GM23338 (cell line): ENCODE measurements around the gene RAD52. TPM values are rescaled to one million over a fixed set of nuclear protein-coding genes. Genes with fewer than 3 reads are reported as not detected.

Experiments used
- ATAC-seq: fragments of 200-7000 bp; cut with Tn5 transposase; 3 replicates; pipeline ENCODE4 v1.9.1; 2020
- DNase-seq: peaks from one replicate; pipeline ENCODE4 v3.0.0-alpha.2; 2015; ENCODE audit warnings: low spot score
- H2AFZ ChIP-seq: fragments of 200-600 bp; sonication (generic); 2 replicates; pipeline ENCODE4 v1.8.0; 2016; ENCODE audit warnings: antibody characterized with exemption, mild to moderate bottlenecking, moderate library complexity
- H3F3A ChIP-seq: fragments of 200-600 bp; sonication (generic); replicated peaks from 2 replicates; pipeline ENCODE4 v1.8.0; 2017; ENCODE audit warnings: antibody characterized with exemption, mixed run types, low read depth
- H3K27ac ChIP-seq: fragments of 200-600 bp; sonication (generic); 2 replicates; pipeline ENCODE4 v1.6.1; 2016; ENCODE audit warnings: low read depth
- H3K27me3 ChIP-seq: fragments of 200-600 bp; sonication (generic); 2 replicates; pipeline ENCODE4 v1.8.0; 2016; ENCODE audit warnings: mild to moderate bottlenecking, mixed run types, moderate library complexity; ENCODE audit not compliant: insufficient read depth
- H3K36me3 ChIP-seq: fragments of 200-600 bp; sonication (generic); 2 replicates; pipeline ENCODE4 v1.8.0; 2016; ENCODE audit warnings: mild to moderate bottlenecking; ENCODE audit not compliant: insufficient read depth
- H3K4me1 ChIP-seq: fragments of 200-600 bp; sonication (generic); 2 replicates; pipeline ENCODE4 v1.8.0; 2016; ENCODE audit warnings: mild to moderate bottlenecking, moderate library complexity; ENCODE audit not compliant: insufficient read depth
- H3K4me2 ChIP-seq: fragments of 200-600 bp; sonication (generic); 2 replicates; pipeline ENCODE4 v1.7.1; 2017; ENCODE audit warnings: mixed run types
- H3K4me3 ChIP-seq: fragments of 200-600 bp; sonication (generic); 2 replicates; pipeline ENCODE4 v1.6.1; 2016; ENCODE audit warnings: mixed run types
- H3K79me2 ChIP-seq: fragments of 200-600 bp; sonication (generic); replicated peaks from 2 replicates; pipeline ENCODE4 v1.8.0; 2017; ENCODE audit warnings: mild to moderate bottlenecking; ENCODE audit not compliant: insufficient read depth
- H3K9me2 ChIP-seq: fragments of 200-600 bp; sonication (generic); 2 replicates; pipeline ENCODE4 v1.8.0; 2017; ENCODE audit not compliant: insufficient read depth
- H4K20me1 ChIP-seq: fragments of 200-600 bp; sonication (generic); replicated peaks from 2 replicates; pipeline ENCODE4 v1.8.0; 2017; ENCODE audit warnings: mild to moderate bottlenecking; ENCODE audit not compliant: insufficient read depth
- H3K27ac Mint-ChIP-seq: 2 replicates; pipeline ENCODE4 v1.8.0; 2020; ENCODE audit warnings: inconsistent platforms, mild to moderate bottlenecking, moderate library complexity, mixed read lengths
- H3K27me3 Mint-ChIP-seq: 3 replicates; pipeline ENCODE4 v1.8.0; 2022; ENCODE audit warnings: low read depth, mild to moderate bottlenecking, moderate library complexity, mixed read lengths, inconsistent platforms; ENCODE audit not compliant: insufficient read depth, poor library complexity
- H3K36me3 Mint-ChIP-seq: 3 replicates; pipeline ENCODE4 v1.8.0; 2021; ENCODE audit warnings: low read depth, mild to moderate bottlenecking, inconsistent platforms, moderate library complexity, mixed read lengths
- H3K4me1 Mint-ChIP-seq: 3 replicates; pipeline ENCODE4 v1.8.0; 2020; ENCODE audit warnings: mild to moderate bottlenecking, inconsistent platforms, mixed read lengths
- H3K4me3 Mint-ChIP-seq: 3 replicates; pipeline ENCODE4 v1.8.0; 2021; ENCODE audit warnings: moderate library complexity, mild to moderate bottlenecking, inconsistent platforms, mixed read lengths
- H3K9me3 Mint-ChIP-seq: 3 replicates; pipeline ENCODE4 v1.8.0; 2020; ENCODE audit warnings: moderate library complexity, mild to moderate bottlenecking, inconsistent platforms, mixed read lengths
- CREB1 ChIP-seq: fragments of 250-450 bp; sonication (Bioruptor Pico); IDR thresholded peaks from 2 replicates; pipeline ENCODE4 v1.5.0; 2020; ENCODE audit warnings: low read depth, mild to moderate bottlenecking, moderate library complexity
- EZH2 ChIP-seq: fragments of 200-600 bp; sonication (generic); IDR thresholded peaks from one replicate; pipeline ENCODE4 v1.8.0; 2017; ENCODE audit warnings: antibody characterized with exemption, mild to moderate bottlenecking, low read depth; ENCODE audit not compliant: unreplicated experiment
- EZH2phosphoT487 ChIP-seq: fragments of 200-600 bp; sonication (generic); IDR thresholded peaks from one replicate; pipeline ENCODE4 v1.8.1; 2018; ENCODE audit warnings: antibody characterized with exemption; ENCODE audit not compliant: unreplicated experiment
- JUNB ChIP-seq: IDR thresholded peaks from one replicate; pipeline ENCODE4 v1.6.1; 2016; ENCODE audit warnings: antibody characterized with exemption; ENCODE audit not compliant: unreplicated experiment
- POLR2AphosphoS5 ChIP-seq: IDR thresholded peaks from 2 replicates; pipeline ENCODE4 v1.6.1; 2016; ENCODE audit warnings: antibody characterized with exemption, low read depth
- STAT1 ChIP-seq: IDR thresholded peaks from one replicate; pipeline ENCODE4 v1.6.1; 2016; ENCODE audit warnings: antibody characterized with exemption; ENCODE audit not compliant: unreplicated experiment
- ZNF331 ChIP-seq: fragments of 250-450 bp; sonication (Bioruptor Pico); IDR thresholded peaks from 2 replicates; pipeline ENCODE4 v1.5.0; 2020; ENCODE audit warnings: low read depth, mild to moderate bottlenecking, moderate library complexity
- polyA plus RNA-seq: library from polyadenylated mRNA; unstranded; fragments of >200 nt; fragmentation: Nextera tagmentation; extraction: Ambion mirVana; gene quantifications from 2 replicates; pipeline ENCODE4 v1.2.1, GENCODE V29; 2016
- total RNA-seq: library from RNA; depleted of rRNA; stranded (reverse); fragments of >200 nt; shearing (Covaris generic); gene quantifications from 2 replicates; pipeline ENCODE4 v1.2.3, GENCODE V29; 2014
- TF ChIP-seq, protein P1 (sequence below), 2 experiments: fragments of 200-600 bp in 1 of 2; sonication (generic) in 1 of 2; conservative IDR thresholded peaks; 2 replicates each; pipeline versions ENCODE4 v1.5.1 to v1.6.1; 2016 to 2017; ENCODE audit warnings: antibody characterized with exemption in 2 of 2, low read depth in 2 of 2, mild to moderate bottlenecking in 2 of 2, moderate library complexity in 1 of 2
- TF ChIP-seq, protein P2 (sequence below): fragments of 250-450 bp; sonication (Bioruptor Pico); IDR thresholded peaks from 2 replicates; pipeline ENCODE4 v1.5.0; 2020; ENCODE audit warnings: mild to moderate bottlenecking, moderate library complexity

The RAD52 gene
- total and polyA plus RNA-seq, 2 experiments from 2014 or later: 10.9 to 21.3 TPM

DNA sequence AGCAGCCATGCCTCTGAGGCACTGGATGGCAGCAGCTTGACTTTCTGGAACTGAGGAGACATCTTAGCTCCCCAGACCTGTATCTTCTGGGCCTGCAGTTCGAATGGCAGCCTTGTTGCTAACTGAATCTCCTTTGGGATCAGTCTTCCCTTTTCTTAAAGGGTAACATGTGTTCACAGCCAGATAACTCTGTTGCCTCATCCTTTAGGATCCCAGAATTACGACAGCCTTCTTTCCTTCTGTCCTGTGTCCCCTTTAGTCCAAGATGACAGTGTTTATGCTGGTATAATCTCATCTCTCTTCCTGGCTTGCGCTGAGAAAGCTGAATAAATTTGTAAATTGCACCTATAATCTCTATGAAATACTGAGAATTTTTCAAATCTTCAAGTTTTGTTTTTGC is 32.5 kb upstream of the RAD52 start:
- Mint-ChIP-seq H3K36me3 (no peaks in the 10 kb centered on the region), H3K27me3 (peaks cover 2% of the 10 kb centered on the region), H3K27ac (no peak overlapping the region), H3K4me1 (no peaks in the 10 kb centered on the region), H3K4me3 (no peak overlapping the region), H3K9me3 (no peaks in the 10 kb centered on the region; the same call in 2 of the 3 replicates)
- no peaks in the 10 kb centered on the region for H4K20me1 ChIP-seq
- no peak overlapping the region for H3K27ac ChIP-seq
- H3K4me1 ChIP-seq: no peaks in the 10 kb centered on the region
- no peaks in the 10 kb centered on the region for H3F3A ChIP-seq
- no peaks in the 10 kb centered on the region for H3K36me3 ChIP-seq
- TF ChIP-seq ZNF331 (CRISPR knock-in tag): no peak
- TF ChIP-seq EZH2phosphoT487: no peak
- TF ChIP-seq, protein P1, sequence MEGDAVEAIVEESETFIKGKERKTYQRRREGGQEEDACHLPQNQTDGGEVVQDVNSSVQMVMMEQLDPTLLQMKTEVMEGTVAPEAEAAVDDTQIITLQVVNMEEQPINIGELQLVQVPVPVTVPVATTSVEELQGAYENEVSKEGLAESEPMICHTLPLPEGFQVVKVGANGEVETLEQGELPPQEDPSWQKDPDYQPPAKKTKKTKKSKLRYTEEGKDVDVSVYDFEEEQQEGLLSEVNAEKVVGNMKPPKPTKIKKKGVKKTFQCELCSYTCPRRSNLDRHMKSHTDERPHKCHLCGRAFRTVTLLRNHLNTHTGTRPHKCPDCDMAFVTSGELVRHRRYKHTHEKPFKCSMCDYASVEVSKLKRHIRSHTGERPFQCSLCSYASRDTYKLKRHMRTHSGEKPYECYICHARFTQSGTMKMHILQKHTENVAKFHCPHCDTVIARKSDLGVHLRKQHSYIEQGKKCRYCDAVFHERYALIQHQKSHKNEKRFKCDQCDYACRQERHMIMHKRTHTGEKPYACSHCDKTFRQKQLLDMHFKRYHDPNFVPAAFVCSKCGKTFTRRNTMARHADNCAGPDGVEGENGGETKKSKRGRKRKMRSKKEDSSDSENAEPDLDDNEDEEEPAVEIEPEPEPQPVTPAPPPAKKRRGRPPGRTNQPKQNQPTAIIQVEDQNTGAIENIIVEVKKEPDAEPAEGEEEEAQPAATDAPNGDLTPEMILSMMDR (conservative IDR thresholded peaks at IDR 0.05; ENCODE audit: low read depth in 2 of 2): no peak
- TF ChIP-seq CREB1 (CRISPR knock-in tag): no peak
- no peak for TF ChIP-seq STAT1
- TF ChIP-seq POLR2AphosphoS5: no peak
- TF ChIP-seq, protein P2, sequence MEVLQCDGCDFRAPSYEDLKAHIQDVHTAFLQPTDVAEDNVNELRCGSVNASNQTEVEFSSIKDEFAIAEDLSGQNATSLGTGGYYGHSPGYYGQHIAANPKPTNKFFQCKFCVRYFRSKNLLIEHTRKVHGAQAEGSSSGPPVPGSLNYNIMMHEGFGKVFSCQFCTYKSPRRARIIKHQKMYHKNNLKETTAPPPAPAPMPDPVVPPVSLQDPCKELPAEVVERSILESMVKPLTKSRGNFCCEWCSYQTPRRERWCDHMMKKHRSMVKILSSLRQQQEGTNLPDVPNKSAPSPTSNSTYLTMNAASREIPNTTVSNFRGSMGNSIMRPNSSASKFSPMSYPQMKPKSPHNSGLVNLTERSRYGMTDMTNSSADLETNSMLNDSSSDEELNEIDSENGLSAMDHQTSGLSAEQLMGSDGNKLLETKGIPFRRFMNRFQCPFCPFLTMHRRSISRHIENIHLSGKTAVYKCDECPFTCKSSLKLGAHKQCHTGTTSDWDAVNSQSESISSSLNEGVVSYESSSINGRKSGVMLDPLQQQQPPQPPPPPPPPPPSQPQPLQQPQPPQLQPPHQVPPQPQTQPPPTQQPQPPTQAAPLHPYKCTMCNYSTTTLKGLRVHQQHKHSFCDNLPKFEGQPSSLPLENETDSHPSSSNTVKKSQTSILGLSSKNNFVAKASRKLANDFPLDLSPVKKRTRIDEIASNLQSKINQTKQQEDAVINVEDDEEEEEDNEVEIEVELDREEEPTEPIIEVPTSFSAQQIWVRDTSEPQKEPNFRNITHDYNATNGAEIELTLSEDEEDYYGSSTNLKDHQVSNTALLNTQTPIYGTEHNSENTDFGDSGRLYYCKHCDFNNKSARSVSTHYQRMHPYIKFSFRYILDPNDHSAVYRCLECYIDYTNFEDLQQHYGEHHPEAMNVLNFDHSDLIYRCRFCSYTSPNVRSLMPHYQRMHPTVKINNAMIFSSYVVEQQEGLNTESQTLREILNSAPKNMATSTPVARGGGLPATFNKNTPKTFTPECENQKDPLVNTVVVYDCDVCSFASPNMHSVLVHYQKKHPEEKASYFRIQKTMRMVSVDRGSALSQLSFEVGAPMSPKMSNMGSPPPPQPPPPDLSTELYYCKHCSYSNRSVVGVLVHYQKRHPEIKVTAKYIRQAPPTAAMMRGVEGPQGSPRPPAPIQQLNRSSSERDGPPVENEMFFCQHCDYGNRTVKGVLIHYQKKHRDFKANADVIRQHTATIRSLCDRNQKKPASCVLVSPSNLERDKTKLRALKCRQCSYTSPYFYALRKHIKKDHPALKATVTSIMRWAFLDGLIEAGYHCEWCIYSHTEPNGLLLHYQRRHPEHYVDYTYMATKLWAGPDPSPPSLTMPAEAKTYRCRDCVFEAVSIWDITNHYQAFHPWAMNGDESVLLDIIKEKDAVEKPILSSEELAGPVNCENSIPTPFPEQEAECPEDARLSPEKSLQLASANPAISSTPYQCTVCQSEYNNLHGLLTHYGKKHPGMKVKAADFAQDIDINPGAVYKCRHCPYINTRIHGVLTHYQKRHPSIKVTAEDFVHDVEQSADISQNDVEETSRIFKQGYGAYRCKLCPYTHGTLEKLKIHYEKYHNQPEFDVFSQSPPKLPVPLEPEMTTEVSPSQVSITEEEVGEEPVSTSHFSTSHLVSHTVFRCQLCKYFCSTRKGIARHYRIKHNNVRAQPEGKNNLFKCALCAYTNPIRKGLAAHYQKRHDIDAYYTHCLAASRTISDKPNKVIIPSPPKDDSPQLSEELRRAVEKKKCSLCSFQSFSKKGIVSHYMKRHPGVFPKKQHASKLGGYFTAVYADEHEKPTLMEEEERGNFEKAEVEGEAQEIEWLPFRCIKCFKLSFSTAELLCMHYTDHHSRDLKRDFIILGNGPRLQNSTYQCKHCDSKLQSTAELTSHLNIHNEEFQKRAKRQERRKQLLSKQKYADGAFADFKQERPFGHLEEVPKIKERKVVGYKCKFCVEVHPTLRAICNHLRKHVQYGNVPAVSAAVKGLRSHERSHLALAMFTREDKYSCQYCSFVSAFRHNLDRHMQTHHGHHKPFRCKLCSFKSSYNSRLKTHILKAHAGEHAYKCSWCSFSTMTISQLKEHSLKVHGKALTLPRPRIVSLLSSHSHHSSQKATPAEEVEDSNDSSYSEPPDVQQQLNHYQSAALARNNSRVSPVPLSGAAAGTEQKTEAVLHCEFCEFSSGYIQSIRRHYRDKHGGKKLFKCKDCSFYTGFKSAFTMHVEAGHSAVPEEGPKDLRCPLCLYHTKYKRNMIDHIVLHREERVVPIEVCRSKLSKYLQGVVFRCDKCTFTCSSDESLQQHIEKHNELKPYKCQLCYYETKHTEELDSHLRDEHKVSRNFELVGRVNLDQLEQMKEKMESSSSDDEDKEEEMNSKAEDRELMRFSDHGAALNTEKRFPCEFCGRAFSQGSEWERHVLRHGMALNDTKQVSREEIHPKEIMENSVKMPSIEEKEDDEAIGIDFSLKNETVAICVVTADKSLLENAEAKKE: no peak
- TF ChIP-seq JUNB: no peak
- no peak for TF ChIP-seq EZH2
- ATAC-seq (no peak), DNase-seq (no peak)
- no peaks in the 10 kb centered on the region for H3K27me3 ChIP-seq
- peaks cover 10% of the 10 kb centered on the region for H3K9me2 ChIP-seq
- no peak overlapping the region for H3K4me2 ChIP-seq
- no peak overlapping the region for H2AFZ ChIP-seq
- no peak overlapping the region for H3K4me3 ChIP-seq
- no peaks in the 10 kb centered on the region for H3K79me2 ChIP-seq
